GM18498 (cell line): ENCODE measurements around the gene DDX10.
A peak's percentile ranks its signal among the peaks of the same experiment; 100 is the strongest.

Source experiments
- ATAC-seq: cut with Tn5 transposase; IDR thresholded peaks from one replicate; pipeline ENCODE4 v1.9.1; 2021; ENCODE audit warnings: mild to moderate bottlenecking, moderate library complexity; ENCODE audit not compliant: unreplicated experiment

The DDX10 gene

DNA sequence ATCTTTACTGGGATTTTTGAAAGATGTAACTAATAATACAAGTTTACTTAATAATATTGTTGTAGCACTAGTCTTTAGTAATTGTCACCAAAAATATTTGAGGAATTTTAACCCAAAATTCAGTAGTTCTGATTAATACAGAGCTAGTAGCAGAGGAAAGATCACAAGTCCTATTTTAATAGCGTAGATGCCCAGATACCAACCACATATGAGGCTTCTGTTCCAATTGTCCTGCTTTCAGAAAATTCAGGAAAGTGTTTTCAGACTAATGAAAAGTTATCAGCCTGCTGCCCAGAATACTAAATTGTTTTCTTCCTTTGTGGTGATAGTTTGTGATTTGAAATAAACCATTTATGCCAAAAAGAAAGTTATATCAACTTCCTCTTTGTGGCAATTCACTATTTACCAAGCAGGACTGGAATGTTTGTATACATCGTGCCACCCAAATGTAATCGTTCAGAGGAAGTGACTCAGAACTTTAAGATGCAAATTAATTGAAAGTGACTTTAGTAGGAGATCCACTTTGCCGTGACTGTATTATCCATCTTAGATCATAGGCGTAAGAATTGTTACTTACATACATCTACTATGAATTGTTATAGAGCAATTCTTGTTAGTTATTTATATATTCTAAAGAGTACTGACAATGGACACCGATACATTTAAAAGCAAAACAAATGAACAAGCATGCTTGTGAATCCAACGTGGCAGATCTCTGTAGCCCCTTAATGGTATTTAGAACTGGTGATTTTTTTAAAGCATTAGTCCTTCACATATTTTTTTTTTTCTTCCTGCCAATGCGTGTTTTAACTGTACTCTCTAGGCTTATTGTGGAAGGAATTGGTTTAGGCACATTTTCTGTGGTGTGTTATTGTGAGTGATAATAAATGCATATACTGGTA, 231.0 kb downstream of the DDX10 start:
- peak; percentile 78 for ATAC-seq

DNA sequence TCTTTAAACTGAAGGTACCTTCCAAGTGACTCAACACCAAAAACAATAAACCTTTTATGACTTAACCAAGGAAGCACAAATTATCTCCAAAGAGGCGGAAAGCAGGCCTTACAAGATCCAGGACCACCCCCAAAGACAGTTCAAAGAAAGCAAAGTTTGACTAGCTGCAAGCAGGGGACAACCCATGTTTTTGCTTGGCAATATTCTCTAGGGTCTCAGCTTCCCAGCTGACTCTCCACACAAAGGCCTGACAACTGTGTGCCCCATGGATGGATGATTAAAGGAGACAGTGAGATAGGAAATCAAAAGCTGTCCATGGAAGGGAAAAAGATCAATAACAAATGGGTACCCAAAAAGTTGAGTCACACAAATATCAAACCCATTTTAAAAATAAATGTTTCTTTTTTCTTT, 232.2 kb downstream of the DDX10 start:
- no peak for ATAC-seq

DNA sequence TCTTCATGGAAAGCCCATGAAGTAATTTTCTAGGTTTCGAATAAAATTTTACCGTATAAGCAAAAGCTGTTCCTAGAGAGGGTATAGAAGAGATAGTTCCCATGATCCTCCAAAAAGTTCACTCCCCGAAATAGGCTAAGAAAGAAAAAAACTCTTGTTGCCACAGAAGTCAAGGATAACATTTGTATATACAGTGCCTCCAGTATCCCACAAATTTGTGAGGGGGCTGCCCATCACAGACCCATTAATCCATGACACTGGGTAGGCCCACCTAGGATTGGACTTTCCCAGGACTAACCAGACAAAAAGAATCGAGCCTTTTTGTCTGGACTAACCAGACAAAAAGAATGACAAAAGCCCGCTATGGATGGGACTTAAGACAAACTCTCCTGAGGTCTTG, 233.0 kb downstream of the DDX10 start:
- no peak for ATAC-seq

DNA sequence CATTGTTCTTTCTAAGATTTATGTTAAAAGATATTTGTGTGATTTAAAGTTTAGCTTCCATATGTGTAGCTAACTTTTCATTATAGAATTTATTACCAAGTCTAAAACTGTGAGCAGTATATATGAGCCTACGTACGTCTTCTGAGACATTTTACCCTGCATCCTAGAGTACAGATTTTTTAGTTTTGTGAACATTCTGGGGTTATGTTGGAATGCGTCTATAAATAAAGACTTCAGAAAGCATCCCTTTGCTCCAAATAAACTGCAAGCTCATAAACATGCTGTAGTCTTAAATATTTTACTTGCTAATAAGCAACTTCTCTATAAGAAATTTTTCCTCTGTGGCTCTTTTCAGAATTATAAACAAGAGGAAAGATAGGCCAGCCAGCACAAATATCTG, 236.5 kb downstream of the DDX10 start:
- no peak for ATAC-seq

DNA sequence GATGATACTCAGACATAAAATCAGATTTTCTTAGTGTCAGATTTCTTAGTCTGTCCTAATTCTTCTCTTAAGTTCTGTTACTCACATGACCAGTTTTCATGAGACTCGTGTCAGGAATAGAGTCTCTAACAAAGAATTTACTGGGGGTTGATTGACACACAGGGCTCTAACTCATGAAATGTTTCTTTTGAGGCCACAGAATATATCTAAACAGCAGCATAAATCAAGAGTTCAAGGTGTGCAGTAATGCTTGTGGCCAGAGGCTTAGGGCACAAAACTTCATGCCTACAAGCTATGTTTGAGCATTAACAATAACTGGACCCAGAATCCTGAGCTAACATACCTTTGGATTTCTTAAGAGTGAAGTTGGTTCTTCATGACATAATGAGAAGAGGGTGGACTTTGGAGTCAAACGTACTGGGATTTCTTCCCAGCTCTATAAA, 237.2 kb downstream of the DDX10 start:
- ATAC-seq = no peak

DNA sequence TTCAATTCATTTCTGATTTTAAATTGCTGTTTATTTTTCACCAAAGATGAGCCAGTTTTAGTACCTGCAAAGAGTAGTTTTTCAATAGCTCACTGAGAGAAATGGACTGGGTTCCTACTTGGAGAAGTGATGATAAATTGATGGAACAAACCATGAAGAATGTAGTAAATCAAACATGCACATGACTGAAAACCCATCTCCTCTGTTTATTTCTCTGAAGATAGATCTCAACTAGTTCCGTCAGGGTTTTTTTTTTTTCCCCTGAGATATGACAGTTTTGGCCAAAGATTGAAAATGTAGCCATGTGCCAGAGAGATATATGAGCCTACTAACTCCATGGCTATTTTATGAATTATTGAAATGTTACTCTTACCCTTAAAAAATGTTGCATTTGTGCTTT, 239.6 kb downstream of the DDX10 start:
- ATAC-seq = no peak

DNA sequence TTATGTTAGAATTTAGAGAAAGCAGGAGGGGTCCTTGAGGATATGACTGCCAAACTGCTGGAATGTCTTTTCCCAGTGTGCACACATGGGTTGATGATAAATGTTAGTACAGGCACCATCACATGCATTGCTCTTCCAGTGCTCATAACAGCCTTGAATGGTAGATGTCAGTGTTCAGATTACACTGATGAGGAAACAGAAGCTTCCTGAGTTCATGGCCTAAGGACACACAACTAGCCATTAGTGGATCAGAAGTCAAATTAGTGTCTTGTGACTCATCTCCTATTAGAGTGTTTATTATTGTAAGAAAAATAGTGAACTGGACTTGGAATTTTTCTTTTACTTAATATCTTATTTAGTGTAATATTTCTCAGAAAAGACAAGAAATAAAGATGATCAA, 241.5 kb downstream of the DDX10 start:
- no peak for ATAC-seq

DNA sequence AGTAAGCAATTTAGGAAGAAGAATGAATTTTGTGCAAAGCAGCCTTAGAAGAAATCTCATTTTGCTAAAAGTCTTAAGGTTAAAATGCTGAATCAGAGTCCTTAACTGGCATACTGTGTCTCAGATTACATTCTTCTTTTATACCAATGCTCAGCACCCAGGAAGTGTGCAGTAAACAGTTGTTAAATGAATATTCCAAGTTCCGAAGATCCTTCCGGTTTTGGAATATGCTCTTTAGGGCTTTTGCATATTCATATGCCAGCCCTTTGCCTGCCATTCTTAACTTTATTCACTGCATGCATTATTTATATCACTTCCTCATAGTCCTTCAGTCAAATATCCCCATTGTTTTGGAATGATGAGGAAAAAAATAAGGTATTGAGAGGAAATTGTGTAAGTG, 242.0 kb downstream of the DDX10 start:
- ATAC-seq = no peak

DNA sequence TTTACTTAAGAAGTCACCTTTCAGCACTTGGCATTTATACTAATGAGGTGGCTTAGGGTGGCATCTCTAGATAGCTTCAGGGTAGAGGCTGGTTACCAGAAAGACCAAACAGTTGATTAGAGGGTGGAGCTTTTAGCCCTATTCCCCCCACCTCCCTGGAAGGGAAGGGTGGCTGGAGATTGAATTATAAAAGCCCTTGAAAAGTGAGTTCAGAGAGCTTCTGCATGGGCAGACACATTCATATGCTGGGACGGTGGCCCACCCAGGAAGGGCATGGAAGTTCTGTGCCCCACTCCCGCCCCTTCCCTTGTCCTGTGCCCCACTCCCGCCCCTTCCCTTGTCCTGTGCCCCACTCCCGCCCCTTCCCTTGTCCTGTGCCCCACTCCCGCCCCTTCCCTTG, 244.2 kb downstream of the DDX10 start:
- ATAC-seq = no peak

DNA sequence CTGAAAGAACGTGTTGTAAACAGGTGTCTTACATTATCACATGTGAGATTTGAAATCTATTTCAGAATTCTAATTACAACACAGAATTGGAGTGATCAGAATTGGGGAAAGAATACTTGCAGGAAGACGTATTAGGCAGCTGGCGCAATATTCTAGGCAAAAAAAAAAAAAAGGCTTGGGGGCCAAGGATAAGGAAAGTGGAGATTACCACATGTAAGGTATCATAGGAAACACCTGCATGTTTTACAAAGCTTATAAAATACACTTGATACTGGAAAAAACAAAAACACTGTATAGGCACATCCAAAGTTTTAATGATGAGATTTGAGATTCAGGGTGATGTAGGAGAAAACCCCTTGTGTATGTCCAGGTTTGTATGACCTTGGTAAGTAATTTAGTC, 245.1 kb downstream of the DDX10 start:
- ATAC-seq = no peak

DNA sequence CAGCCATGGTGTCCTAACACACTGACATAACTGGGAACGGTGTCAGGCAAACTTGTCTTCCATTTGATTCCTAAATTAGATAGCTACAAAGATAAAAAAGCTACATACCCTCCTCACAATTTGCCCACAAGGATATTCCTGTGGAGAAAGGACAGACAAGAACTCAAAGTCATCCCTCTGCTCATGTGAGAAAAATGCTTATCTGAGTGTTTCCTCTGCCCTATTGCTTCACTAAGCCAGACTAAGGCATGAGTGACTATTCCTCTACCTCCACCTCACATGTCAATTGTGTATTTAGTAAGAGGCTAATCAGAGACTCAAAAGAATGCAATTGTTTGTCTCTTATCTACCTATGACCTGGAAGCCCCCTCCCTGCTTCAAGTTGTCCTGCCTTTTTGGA, 247.7 kb downstream of the DDX10 start:
- no peak for ATAC-seq

DNA sequence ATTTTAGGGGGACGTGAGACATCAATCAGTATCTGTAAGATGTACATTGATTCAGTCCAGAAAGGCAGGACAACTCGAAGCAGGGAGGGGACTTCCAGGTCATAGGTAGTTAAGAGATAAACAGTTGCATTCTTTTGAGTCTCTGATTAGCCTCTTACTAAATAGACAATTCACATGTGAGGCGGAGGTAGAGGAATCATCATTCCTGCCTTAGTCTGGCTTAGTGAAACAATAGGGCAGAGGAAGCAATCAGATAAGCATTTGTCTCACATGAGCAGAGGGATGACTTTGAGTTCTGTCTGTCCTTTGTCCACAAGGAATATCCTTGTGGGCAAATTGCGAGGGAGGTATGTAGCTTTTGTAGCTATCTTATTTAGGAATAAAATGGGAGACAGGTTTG, 248.3 kb downstream of the DDX10 start:
- ATAC-seq = no peak

DNA sequence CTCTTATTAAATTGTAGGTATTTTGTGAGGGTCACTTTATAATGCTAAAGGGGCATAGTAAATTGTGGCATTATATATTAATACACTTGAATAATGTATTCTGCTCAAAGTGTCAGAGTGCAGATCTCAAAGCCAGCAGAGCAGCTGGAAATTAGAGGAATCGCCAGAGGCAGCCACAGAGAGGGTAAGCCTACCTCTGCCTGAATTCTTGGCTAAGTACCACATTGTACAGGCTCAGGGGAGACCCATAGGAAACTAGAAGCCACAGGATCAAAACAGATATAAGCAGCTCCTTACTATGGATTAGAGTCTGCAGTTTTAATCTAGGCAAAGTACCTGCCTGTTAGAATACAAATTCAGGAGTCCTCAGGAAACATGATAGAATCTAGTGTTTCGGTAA, 249.3 kb downstream of the DDX10 start:
- no peak for ATAC-seq

DNA sequence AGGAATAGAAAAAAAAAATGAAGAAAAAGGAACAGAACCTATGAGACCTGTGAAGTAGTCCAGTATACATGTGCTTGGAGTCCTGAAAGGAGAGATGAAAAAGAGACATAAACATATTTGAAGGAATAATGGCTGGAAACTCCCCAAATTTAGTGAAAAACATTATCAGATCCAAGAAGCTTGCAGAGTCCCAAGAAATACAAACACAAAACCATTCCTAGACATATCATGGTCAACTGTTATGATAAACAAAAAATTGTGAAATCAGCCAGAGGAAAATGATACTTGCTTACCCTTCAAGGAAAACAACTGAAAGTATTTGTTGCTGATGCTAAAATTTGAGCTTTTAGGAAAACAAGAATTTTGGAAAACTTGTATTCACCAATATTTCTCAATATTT, 250.1 kb downstream of the DDX10 start:
- ATAC-seq = no peak

DNA sequence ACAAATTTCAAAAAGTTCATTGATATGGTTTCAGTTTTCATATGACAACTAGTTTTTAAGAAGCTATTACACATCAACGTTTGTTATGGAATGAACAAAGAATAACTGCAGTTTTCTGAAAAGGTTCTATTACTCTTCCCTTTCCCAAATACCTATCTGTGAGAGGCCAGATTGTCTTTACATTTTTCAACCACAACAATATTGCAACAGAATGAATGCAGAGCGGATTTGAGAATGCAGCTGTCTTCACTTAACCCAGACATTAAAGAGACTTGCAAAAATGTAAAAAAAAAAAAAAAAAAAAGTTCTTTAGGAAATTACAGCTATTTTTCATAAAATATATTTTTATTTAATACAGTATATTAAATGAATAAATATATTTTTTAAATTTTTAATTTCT, 250.8 kb downstream of the DDX10 start:
- no peak for ATAC-seq

DNA sequence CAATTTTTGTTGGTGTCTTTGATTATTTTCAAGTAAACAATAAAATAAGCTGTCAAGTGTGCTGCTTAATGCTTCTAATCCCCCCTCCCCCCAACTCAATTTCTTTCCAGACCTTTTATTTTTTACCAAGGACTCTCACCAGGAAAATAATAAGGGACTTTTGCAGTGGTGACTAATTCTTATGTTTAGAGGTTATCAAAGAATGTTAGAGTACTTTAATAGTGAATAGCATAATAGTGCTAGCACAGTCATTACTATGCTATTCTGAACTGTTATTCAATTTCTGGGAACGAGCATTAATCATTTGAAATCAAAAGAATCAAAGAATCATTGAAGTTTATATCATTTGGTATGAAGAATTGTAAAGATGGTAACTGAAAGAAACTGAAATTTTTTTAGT, 251.4 kb downstream of the DDX10 start:
- no peak for ATAC-seq

DNA sequence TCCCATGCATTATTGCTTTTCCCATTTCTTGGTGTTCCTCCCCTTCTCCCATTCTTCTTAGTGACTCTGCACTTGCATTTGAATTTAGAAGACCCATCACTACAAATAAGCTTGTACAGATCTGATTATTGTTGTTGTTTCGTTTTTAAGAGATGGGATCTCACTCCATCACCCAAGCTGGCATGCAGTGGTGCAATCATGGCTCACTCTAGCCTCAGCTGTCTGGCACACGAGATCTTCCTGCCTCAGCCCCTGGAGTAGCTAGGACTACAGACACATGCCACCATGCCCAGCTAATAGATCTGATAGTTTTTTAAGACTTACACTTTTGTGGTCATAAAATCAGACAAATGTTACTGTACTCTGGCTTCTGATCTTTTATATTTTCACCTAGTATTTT, 252.1 kb downstream of the DDX10 start:
- no peak for ATAC-seq

DNA sequence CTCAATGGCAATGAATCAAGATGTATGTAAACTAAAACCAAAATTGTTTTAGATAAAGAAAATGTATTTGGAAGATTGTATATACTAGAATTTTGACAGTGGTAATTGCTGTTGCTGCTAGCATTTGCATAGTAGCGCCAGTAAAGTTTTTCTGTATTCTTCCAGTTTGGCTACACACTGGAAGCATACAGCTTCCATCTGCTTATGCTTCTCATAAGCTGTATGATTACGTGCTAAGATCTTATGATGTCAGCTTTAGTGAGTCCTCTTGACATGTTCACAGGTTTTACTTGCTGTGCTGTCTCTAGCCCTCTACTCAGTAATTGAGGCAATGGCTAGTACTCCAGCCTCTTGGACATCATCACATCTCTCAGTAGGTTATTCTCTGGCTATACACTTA, 256.3 kb downstream of the DDX10 start:
- no peak for ATAC-seq

DNA sequence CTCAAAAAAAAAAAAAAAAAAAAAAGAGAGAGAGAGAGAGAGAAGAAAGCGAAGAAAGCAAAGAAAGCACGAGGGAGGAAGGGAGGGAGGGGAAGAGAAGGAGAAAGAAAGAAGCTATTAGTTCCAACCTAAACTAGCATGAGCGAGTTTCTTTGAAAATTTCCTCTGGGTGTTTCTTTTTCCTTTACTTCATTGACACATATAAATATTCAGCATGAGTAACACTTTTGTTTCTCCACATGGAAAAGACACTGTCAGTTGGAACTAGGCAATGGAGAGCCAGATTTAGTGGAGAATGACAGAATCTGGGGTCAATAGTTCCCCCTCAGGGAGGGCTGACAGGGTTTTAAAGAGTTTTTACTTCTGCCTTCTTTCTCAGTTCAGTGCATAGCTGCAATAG, 257.4 kb downstream of the DDX10 start:
- ATAC-seq = no peak

DNA sequence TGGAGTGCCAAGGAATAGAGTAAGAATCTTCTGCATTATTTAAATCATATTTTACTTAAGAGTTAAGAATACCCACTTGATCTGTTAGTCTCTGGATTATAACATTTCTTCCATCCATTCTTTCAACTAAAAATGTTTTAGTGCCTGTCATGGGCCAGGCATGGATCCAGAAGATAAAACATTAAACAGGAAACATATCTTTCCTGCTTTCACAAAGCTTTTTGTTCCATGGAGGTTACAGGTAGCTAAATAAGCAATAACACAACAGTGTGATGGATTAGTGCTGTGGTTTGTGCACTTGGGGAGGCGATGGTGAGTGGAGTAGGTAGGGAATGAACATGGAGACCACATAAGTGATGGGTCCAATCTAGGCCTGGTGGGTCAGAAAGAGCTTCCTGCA, 258.5 kb downstream of the DDX10 start:
- ATAC-seq = no peak

DNA sequence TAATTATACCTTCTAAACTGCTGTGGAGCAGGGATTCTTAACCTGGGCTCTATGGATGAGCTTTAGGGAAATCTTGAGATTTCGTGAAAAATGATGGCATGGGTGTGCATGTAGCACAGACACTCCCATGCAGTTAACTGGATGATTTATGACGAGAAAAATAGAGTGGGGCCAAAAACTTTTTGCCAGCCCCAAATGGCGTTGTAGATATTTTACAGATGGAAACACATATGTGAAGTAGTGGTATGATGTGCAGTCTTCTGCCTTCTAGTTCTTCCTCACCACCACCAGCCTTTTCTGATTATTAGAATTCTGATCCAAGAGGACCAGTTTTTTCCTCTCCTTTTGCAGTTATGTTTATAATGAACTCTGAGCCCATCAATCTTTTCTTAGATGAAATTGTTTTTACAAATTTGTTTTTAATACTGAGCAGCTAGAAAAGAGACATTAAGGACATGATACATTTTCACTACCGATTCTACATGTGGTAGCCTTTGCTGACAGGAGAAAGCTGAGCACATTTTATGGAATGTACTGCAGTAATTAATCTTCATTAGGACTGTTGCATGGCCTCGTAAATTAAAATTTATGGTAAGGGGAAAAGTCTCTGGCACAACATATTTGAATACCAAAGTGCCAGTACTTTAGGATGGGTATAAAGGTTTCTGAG, 261.4 kb downstream of the DDX10 start:
- no peak for ATAC-seq

DNA sequence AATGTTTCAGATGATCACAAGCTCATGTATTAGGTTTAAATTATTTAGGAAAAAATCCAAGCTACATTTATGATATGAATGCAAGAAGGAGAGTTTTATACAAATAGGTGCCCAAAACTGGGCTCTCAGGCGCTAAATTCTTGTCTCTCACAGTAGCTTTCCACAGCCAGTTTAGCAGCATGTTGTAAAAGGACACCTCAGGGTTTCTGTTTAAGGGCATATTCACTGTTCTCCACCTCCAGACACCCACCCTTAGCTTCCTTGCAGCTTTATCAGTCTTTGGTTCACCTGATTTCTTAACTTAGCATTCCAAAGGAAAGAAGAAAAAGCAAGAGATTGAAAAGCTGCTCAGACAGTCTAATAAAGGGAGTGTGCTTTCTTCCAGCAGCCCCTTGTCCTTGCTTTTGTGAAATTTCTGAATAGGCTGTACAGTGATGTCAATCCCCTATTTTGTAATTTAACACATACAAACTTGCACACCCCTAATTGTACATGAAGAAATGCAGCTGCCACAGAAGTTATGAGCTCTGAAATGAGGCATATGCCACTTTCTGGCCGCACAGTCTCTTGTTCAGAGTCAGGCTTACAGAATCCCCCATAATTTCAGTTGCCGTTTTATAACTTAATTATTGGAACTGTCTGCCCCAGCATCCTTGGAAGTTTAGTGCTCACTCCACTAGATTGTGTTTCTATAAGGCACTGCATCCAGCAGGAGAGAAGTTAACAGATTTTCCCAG, 262.1 kb downstream of the DDX10 start:
- ATAC-seq = no peak
